ENCODE measurements around the gene UHRF2. TPM values are rescaled to one million over a fixed set of nuclear protein-coding genes. Genes with fewer than 3 reads are reported as not detected.

UHRF2 gene
- total and polyA plus RNA-seq, 4 donors: 37.7 to 104 (median 66.5) TPM

DNA sequence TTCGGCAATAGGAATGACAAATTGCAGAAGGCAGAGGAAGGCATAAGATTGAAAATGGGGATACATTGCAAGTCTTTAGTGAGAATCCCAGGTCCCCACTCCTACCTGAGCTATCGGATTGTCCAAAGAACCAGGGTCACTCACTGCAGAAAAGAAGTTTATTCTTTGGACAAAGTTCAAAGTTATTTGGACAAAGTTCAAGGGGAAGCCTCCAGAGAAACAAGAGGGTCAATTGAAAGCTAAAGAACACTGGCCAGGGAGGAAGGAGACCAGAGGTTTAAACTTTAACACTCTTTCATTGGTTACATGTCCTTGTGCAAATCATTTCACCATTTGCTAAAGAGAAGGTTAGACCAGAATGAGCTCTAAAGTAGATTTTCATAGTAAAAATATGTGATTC, 5.2 kb upstream of the UHRF2 start:
- no CpG with 5 or more reads among the region's 2 CpGs for WGBS (ENCODE audit: insufficient coverage)
- no peak for DNase-seq (ENCODE audit: low read depth in 4 of 6, low spot score in 6 of 6)
- no peaks in the 10 kb centered on the region for H3K9me3 ChIP-seq (ENCODE audit: control insufficient read depth, insufficient read depth, low read length)
- no peaks in the 10 kb centered on the region for H3K36me3 ChIP-seq (ENCODE audit: control insufficient read depth, insufficient read depth, low read length)
- no peaks in the 10 kb centered on the region for H3K27me3 ChIP-seq (ENCODE audit: control insufficient read depth, insufficient read depth, low read length)
- no peak overlapping the region for H3K27ac ChIP-seq (ENCODE audit: low read depth, low read length)
- H3K4me1 ChIP-seq (ENCODE audit: control insufficient read depth, insufficient read depth, low read length): peaks cover 12% of the 10 kb centered on the region
- H3K4me3 ChIP-seq (ENCODE audit: low read depth, low read length): no peak overlapping the region

GRCh38 chr9:6408320-6408719, 4.7 kb upstream of the UHRF2 start:
- Histone ChIP-seq H3K4me3 (ENCODE audit: low read depth, low read length) (no peak overlapping the region), H3K9me3 (ENCODE audit: control insufficient read depth, insufficient read depth, low read length) (no peaks in the 10 kb centered on the region), H3K27me3 (ENCODE audit: control insufficient read depth, insufficient read depth, low read length) (no peaks in the 10 kb centered on the region), H3K27ac (ENCODE audit: low read depth, low read length) (no peak overlapping the region), H3K36me3 (ENCODE audit: control insufficient read depth, insufficient read depth, low read length) (no peaks in the 10 kb centered on the region), H3K4me1 (ENCODE audit: control insufficient read depth, insufficient read depth, low read length) (peaks cover 12% of the 10 kb centered on the region)
- 50% methylated on average over 1 of the region's 8 CpGs for WGBS (ENCODE audit: insufficient coverage)
- DNase-seq (ENCODE audit: low read depth in 4 of 6, low spot score in 6 of 6): no peak

GRCh38 chr9:6409811-6410210, 3.2 kb upstream of the UHRF2 start:
- no peaks in the 10 kb centered on the region for H3K9me3 ChIP-seq (ENCODE audit: control insufficient read depth, insufficient read depth, low read length)
- peaks cover 12% of the 10 kb centered on the region for H3K4me1 ChIP-seq (ENCODE audit: control insufficient read depth, insufficient read depth, low read length)
- DNase-seq (ENCODE audit: low read depth in 4 of 6, low spot score in 6 of 6): peak in 2 of 6 donors; percentile 8 to 26
- no peak overlapping the region for H3K27ac ChIP-seq (ENCODE audit: low read depth, low read length)
- 35% methylated on average over 3 of the region's 3 CpGs for WGBS (ENCODE audit: insufficient coverage)
- H3K27me3 ChIP-seq (ENCODE audit: control insufficient read depth, insufficient read depth, low read length): no peaks in the 10 kb centered on the region
- H3K36me3 ChIP-seq (ENCODE audit: control insufficient read depth, insufficient read depth, low read length): no peaks in the 10 kb centered on the region
- H3K4me3 ChIP-seq (ENCODE audit: low read depth, low read length): no peak overlapping the region

DNA sequence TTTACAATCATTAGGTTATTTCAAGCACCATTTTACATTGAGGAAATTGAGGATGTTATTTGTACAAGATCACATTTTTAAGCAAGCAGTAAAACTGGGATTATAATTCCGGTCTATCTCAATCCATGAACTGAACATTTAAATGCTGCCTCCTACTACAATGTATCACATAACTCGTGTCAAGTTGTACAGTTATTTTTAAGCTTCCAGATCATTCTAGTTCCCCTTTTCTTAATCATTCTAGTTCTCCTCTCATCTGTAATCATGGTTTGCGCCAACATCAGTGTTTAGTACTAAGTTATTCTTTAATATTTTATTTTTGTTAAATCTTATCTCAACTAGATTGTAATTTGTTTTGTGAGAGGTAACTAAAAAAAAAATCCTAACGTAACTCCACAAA, 2.4 kb upstream of the UHRF2 start:
- Histone ChIP-seq H3K4me3 (ENCODE audit: low read depth, low read length) (no peak overlapping the region), H3K36me3 (ENCODE audit: control insufficient read depth, insufficient read depth, low read length) (no peaks in the 10 kb centered on the region), H3K9me3 (ENCODE audit: control insufficient read depth, insufficient read depth, low read length) (no peaks in the 10 kb centered on the region), H3K27ac (ENCODE audit: low read depth, low read length) (no peak overlapping the region), H3K4me1 (ENCODE audit: control insufficient read depth, insufficient read depth, low read length) (peaks cover 12% of the 10 kb centered on the region), H3K27me3 (ENCODE audit: control insufficient read depth, insufficient read depth, low read length) (no peaks in the 10 kb centered on the region)
- WGBS (ENCODE audit: insufficient coverage): 80% methylated on average over 1 of the region's 4 CpGs
- no peak for DNase-seq (ENCODE audit: low read depth in 4 of 6, low spot score in 6 of 6)

- no peaks in the 10 kb centered on the region for H3K27me3 ChIP-seq (ENCODE audit: control insufficient read depth, insufficient read depth, low read length)
- H3K36me3 ChIP-seq (ENCODE audit: control insufficient read depth, insufficient read depth, low read length): peaks cover 4% of the 10 kb centered on the region
- peaks cover 15% of the 10 kb centered on the region for H3K4me1 ChIP-seq (ENCODE audit: control insufficient read depth, insufficient read depth, low read length)
- peak in 3 of 6 donors; percentile 12 to 56 (median 24) for DNase-seq (ENCODE audit: low read depth in 4 of 6, low spot score in 6 of 6)
- peak overlapping the region; percentile 75 for H3K4me3 ChIP-seq (ENCODE audit: low read depth, low read length)
- under 1% methylated on average over 87 of the region's 92 CpGs for WGBS (ENCODE audit: insufficient coverage)
- peak overlapping the region; percentile 97 for H3K27ac ChIP-seq (ENCODE audit: low read depth, low read length)
- H3K9me3 ChIP-seq (ENCODE audit: control insufficient read depth, insufficient read depth, low read length): no peaks in the 10 kb centered on the region
These were observed 607 bp downstream of the UHRF2 start for GRCh38 chr9:6413365-6414246.

- peak overlapping the region; percentile 75 for H3K4me3 ChIP-seq (ENCODE audit: low read depth, low read length)
- WGBS (ENCODE audit: insufficient coverage): 0% methylated on average over 3 of the region's 11 CpGs
- DNase-seq (ENCODE audit: low read depth in 4 of 6, low spot score in 6 of 6): peak in 2 of 6 donors; percentile 33 to 49
- no peaks in the 10 kb centered on the region for H3K27me3 ChIP-seq (ENCODE audit: control insufficient read depth, insufficient read depth, low read length)
- H3K4me1 ChIP-seq (ENCODE audit: control insufficient read depth, insufficient read depth, low read length): peaks cover 15% of the 10 kb centered on the region
- peak overlapping the region; percentile 97 for H3K27ac ChIP-seq (ENCODE audit: low read depth, low read length)
- H3K36me3 ChIP-seq (ENCODE audit: control insufficient read depth, insufficient read depth, low read length): peaks cover 4% of the 10 kb centered on the region
- H3K9me3 ChIP-seq (ENCODE audit: control insufficient read depth, insufficient read depth, low read length): no peaks in the 10 kb centered on the region
These were observed 1.2 kb downstream of the UHRF2 start for GRCh38 chr9:6414247-6414641.

- WGBS (ENCODE audit: insufficient coverage): 63% methylated on average over 3 of the region's 5 CpGs
- peaks cover 4% of the 10 kb centered on the region for H3K36me3 ChIP-seq (ENCODE audit: control insufficient read depth, insufficient read depth, low read length)
- peak overlapping the region; percentile 75 for H3K4me3 ChIP-seq (ENCODE audit: low read depth, low read length)
- H3K4me1 ChIP-seq (ENCODE audit: control insufficient read depth, insufficient read depth, low read length): peaks cover 15% of the 10 kb centered on the region
- H3K9me3 ChIP-seq (ENCODE audit: control insufficient read depth, insufficient read depth, low read length): no peaks in the 10 kb centered on the region
- no peak overlapping the region for H3K27ac ChIP-seq (ENCODE audit: low read depth, low read length)
- no peak for DNase-seq (ENCODE audit: low read depth in 4 of 6, low spot score in 6 of 6)
- H3K27me3 ChIP-seq (ENCODE audit: control insufficient read depth, insufficient read depth, low read length): no peaks in the 10 kb centered on the region
These were observed 2.3 kb downstream of the UHRF2 start for GRCh38 chr9:6415266-6415665.

DNA sequence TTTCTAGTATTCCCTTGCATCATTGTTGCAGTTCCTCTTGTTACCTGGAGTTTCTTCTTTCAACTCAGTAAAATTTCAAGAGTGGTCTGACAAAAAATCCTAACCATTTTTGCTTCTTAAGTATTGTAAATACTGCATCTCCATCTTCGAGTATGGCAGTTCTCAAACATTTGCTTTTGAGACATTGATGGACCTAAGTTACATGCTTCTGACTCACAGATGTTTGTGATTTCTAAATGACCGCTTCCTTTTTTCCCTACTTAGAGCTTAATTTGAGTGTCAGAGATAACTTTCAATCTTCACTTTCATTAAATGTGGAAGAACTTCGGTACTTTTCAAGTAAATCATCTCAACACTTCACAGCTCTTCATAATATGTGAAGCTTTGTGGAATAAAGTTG, 4.2 kb downstream of the UHRF2 start:
- DNase-seq (ENCODE audit: low read depth in 4 of 6, low spot score in 6 of 6): no peak
- no peaks in the 10 kb centered on the region for H3K27me3 ChIP-seq (ENCODE audit: control insufficient read depth, insufficient read depth, low read length)
- no CpG with 5 or more reads among the region's 3 CpGs for WGBS (ENCODE audit: insufficient coverage)
- H3K4me1 ChIP-seq (ENCODE audit: control insufficient read depth, insufficient read depth, low read length): peaks cover 9% of the 10 kb centered on the region
- H3K4me3 ChIP-seq (ENCODE audit: low read depth, low read length): no peak overlapping the region
- H3K27ac ChIP-seq (ENCODE audit: low read depth, low read length): no peak overlapping the region
- H3K36me3 ChIP-seq (ENCODE audit: control insufficient read depth, insufficient read depth, low read length): peaks cover 4% of the 10 kb centered on the region
- H3K9me3 ChIP-seq (ENCODE audit: control insufficient read depth, insufficient read depth, low read length): no peaks in the 10 kb centered on the region

DNA sequence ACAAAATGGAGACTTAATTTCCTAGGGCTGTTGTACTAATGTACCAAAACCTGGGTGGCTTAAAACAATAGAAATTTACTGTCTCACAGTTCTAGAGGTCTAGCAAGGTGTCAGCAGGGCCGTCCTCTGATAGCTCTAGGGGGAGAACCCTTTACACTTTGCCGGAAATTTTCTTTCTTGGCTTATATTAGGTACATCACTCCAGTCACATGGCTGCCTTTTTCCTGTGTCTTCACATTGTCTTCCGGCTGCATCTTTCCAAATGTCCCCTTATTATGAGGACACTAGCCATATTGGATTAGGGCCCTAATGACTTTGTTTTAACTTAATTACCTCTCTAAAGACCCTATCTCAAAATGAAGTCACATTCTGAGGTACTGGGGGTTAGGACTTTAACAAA, 5.8 kb downstream of the UHRF2 start:
- no peaks in the 10 kb centered on the region for H3K9me3 ChIP-seq (ENCODE audit: control insufficient read depth, insufficient read depth, low read length)
- H3K4me3 ChIP-seq (ENCODE audit: low read depth, low read length): no peak overlapping the region
- DNase-seq (ENCODE audit: low read depth in 4 of 6, low spot score in 6 of 6): no peak
- H3K4me1 ChIP-seq (ENCODE audit: control insufficient read depth, insufficient read depth, low read length): peaks cover 4% of the 10 kb centered on the region
- H3K27ac ChIP-seq (ENCODE audit: low read depth, low read length): no peak overlapping the region
- 40% methylated on average over 1 of the region's 3 CpGs for WGBS (ENCODE audit: insufficient coverage)
- peaks cover 4% of the 10 kb centered on the region for H3K36me3 ChIP-seq (ENCODE audit: control insufficient read depth, insufficient read depth, low read length)
- no peaks in the 10 kb centered on the region for H3K27me3 ChIP-seq (ENCODE audit: control insufficient read depth, insufficient read depth, low read length)

DNA sequence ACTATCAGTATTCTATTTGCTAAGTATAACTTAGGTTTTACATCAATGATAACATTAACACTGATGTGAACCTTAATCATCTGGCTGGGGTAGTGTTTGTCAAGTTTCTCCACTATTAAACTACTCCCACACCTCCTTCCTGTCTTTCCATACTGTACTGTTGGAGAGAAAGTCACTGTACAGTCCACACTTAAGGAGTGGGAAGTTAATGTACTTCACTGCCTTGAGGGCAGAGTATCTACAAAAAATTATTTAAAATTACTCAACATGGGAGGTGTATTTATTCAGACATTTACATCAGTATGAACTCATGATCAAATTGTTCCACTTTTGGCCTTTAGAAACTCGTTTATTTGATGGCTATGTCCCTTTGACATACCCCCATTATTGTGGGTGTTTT, 11.9 kb downstream of the UHRF2 start:
- no peak overlapping the region for H3K27ac ChIP-seq (ENCODE audit: low read depth, low read length)

More for the DNA sequence above, 11.9 kb downstream of the UHRF2 start:
- WGBS (ENCODE audit: insufficient coverage): no CpG with 5 or more reads among the region's 1 CpG
- no peak for DNase-seq (ENCODE audit: low read depth in 4 of 6, low spot score in 6 of 6)
- no peak overlapping the region for H3K4me3 ChIP-seq (ENCODE audit: low read depth, low read length)
- H3K36me3 ChIP-seq (ENCODE audit: control insufficient read depth, insufficient read depth, low read length): no peaks in the 10 kb centered on the region
- no peaks in the 10 kb centered on the region for H3K4me1 ChIP-seq (ENCODE audit: control insufficient read depth, insufficient read depth, low read length)
- H3K9me3 ChIP-seq (ENCODE audit: control insufficient read depth, insufficient read depth, low read length): no peaks in the 10 kb centered on the region
- no peaks in the 10 kb centered on the region for H3K27me3 ChIP-seq (ENCODE audit: control insufficient read depth, insufficient read depth, low read length)
